Measurements from ENCODE around the gene LORICRIN.
"Not testable (repeated sequence)": the region's sequence is repeated elsewhere in the genome, so short reads cannot be mapped to it uniquely, and the experiment has no call there.

LORICRIN gene

GRCh38 chr1:153259387-153259786 lies at the start of gene LORICRIN:
TSS of gene LORICRIN (plus strand) at chr1:153259687. CDS start at chr1:153260950, 1,263 bp downstream.
- DNase-seq: no peak

GRCh38 chr1:153210206-153210605 lies 49.3 kb upstream of the LORICRIN start:
- DNase-seq: no peak

GRCh38 chr1:153212201-153212600 lies 47.3 kb upstream of the LORICRIN start:
- DNase-seq: no peak

- no peak for DNase-seq
Observed at GRCh38 chr1:153213519-153213918, 46.0 kb upstream of the LORICRIN start.

GRCh38 chr1:153217212-153217611 lies 42.3 kb upstream of the LORICRIN start, which contains the start of gene PRR9:
TSS of gene PRR9 (plus strand) at chr1:153217584. CDS start at chr1:153218145, 561 bp downstream.
- DNase-seq: no peak

GRCh38 chr1:153217744-153218416 lies 41.6 kb upstream of the LORICRIN start:
- DNase-seq: no peak

- no peak for DNase-seq
Observed at GRCh38 chr1:153220606-153221303, 38.7 kb upstream of the LORICRIN start.

GRCh38 chr1:153223040-153223891 lies 36.2 kb upstream of the LORICRIN start:
- peak; percentile 27 for DNase-seq

- DNase-seq: no peak
Observed at GRCh38 chr1:153227810-153228209, 31.7 kb upstream of the LORICRIN start.

- no peak for DNase-seq
Observed at GRCh38 chr1:153228491-153228890, 31.0 kb upstream of the LORICRIN start.

GRCh38 chr1:153229076-153229829 lies 30.2 kb upstream of the LORICRIN start:
- DNase-seq: not testable (repeated sequence)

GRCh38 chr1:153231363-153231762 lies 28.1 kb upstream of the LORICRIN start:
- DNase-seq: no peak

- DNase-seq: no peak
Observed at GRCh38 chr1:153231785-153232184, 27.7 kb upstream of the LORICRIN start.

GRCh38 chr1:153232553-153232952 lies 26.9 kb upstream of the LORICRIN start:
- DNase-seq: no peak

- no peak for DNase-seq
Observed at GRCh38 chr1:153233448-153233847, 26.0 kb upstream of the LORICRIN start.

- DNase-seq: no peak
Observed at GRCh38 chr1:153238527-153238926, 21.0 kb upstream of the LORICRIN start.

GRCh38 chr1:153242160-153242559 lies 17.3 kb upstream of the LORICRIN start:
- no peak for DNase-seq

GRCh38 chr1:153245466-153245865 lies 14.0 kb upstream of the LORICRIN start:
- DNase-seq: no peak

- DNase-seq: no peak
Observed at GRCh38 chr1:153246018-153246417, 13.5 kb upstream of the LORICRIN start.

GRCh38 chr1:153246825-153247224 lies 12.7 kb upstream of the LORICRIN start:
- DNase-seq: no peak

- DNase-seq: no peak
Observed at GRCh38 chr1:153248176-153248879, 11.2 kb upstream of the LORICRIN start.

GRCh38 chr1:153250166-153250565 lies 9.3 kb upstream of the LORICRIN start:
- no peak for DNase-seq
